ENCODE data around the gene PLEKHA4.

The PLEKHA4 gene

GRCh38 chr19:48895226-48895625, 26.8 kb upstream of the PLEKHA4 start:
- TF ChIP-seq GATA3 (IDR thresholded peaks at IDR 0.05; ENCODE audit: low read depth, low read length) (no peak), GATA2 (IDR thresholded peaks at IDR 0.05; ENCODE audit: low read depth, low read length) (no peak)

GRCh38 chr19:48890551-48890950, 22.1 kb upstream of the PLEKHA4 start:
- TF ChIP-seq GATA3 (IDR thresholded peaks at IDR 0.05; ENCODE audit: low read depth, low read length) (no peak), GATA2 (IDR thresholded peaks at IDR 0.05; ENCODE audit: low read depth, low read length) (no peak)

- TF ChIP-seq GATA2 (IDR thresholded peaks at IDR 0.05; ENCODE audit: low read depth, low read length), result no peak
- no peak for TF ChIP-seq GATA3 (IDR thresholded peaks at IDR 0.05; ENCODE audit: low read depth, low read length)
These were observed 19.6 kb upstream of the PLEKHA4 start for GRCh38 chr19:48887861-48888612.

- no peak for TF ChIP-seq GATA2 (IDR thresholded peaks at IDR 0.05; ENCODE audit: low read depth, low read length)
- TF ChIP-seq GATA3 (IDR thresholded peaks at IDR 0.05; ENCODE audit: low read depth, low read length), result no peak
These were observed 15.3 kb upstream of the PLEKHA4 start for GRCh38 chr19:48883726-48884125.

GRCh38 chr19:48881741-48882657, 13.6 kb upstream of the PLEKHA4 start:
- TF ChIP-seq GATA3 (IDR thresholded peaks at IDR 0.05; ENCODE audit: low read depth, low read length) (no peak), GATA2 (IDR thresholded peaks at IDR 0.05; ENCODE audit: low read depth, low read length) (no peak)

GRCh38 chr19:48879025-48879637, 10.7 kb upstream of the PLEKHA4 start:
- TF ChIP-seq GATA3 (IDR thresholded peaks at IDR 0.05; ENCODE audit: low read depth, low read length) (no peak), GATA2 (IDR thresholded peaks at IDR 0.05; ENCODE audit: low read depth, low read length) (no peak)

GRCh38 chr19:48878196-48879024, 10.0 kb upstream of the PLEKHA4 start:
- TF ChIP-seq GATA3 (IDR thresholded peaks at IDR 0.05; ENCODE audit: low read depth, low read length) (no peak), GATA2 (IDR thresholded peaks at IDR 0.05; ENCODE audit: low read depth, low read length) (no peak)

- TF ChIP-seq GATA2 (IDR thresholded peaks at IDR 0.05; ENCODE audit: low read depth, low read length) (no peak), GATA3 (IDR thresholded peaks at IDR 0.05; ENCODE audit: low read depth, low read length) (no peak)
These were observed 9.4 kb upstream of the PLEKHA4 start for GRCh38 chr19:48877855-48878195.

- TF ChIP-seq GATA2 (IDR thresholded peaks at IDR 0.05; ENCODE audit: low read depth, low read length), result no peak
- TF ChIP-seq GATA3 (IDR thresholded peaks at IDR 0.05; ENCODE audit: low read depth, low read length), result no peak
These were observed 6.1 kb upstream of the PLEKHA4 start for GRCh38 chr19:48874303-48875135.

- TF ChIP-seq GATA2 (IDR thresholded peaks at IDR 0.05; ENCODE audit: low read depth, low read length) (no peak), GATA3 (IDR thresholded peaks at IDR 0.05; ENCODE audit: low read depth, low read length) (no peak)
These were observed 5.3 kb upstream of the PLEKHA4 start for GRCh38 chr19:48873476-48874302.

GRCh38 chr19:48872884-48873475, 4.6 kb upstream of the PLEKHA4 start:
- no peak for TF ChIP-seq GATA3 (IDR thresholded peaks at IDR 0.05; ENCODE audit: low read depth, low read length)
- TF ChIP-seq GATA2 (IDR thresholded peaks at IDR 0.05; ENCODE audit: low read depth, low read length), result no peak
